ENCODE results near the gene DNAJB4. TPM values are rescaled to one million over a fixed set of nuclear protein-coding genes. Genes with fewer than 3 reads are reported as not detected.

DNAJB4 gene
- total and polyA plus RNA-seq, 2 of the 13 experiments (the other 11 are each of a cell fraction or from before 2014, with no cell fraction given): 4.4 to 18.6 TPM

DNA sequence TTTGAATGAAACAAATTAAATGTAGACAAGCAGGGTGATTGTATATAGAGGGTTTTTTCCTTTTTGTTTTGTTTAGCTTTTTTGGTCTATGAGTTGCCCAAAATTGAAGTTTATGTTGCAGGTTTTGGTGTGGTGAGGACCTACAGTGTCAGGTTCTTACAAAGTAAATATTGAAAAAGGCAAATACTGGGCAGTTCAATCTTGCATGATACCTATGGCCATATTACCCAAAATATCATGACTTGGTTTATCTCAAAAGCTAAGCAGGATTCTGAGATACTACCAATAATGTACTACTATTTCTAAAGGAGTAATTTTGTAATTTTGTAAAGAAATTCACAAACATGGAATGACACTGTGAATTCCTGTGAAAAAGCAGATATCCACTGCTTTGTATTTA is 1.8 kb downstream of the DNAJB4 start:
- no peak for DNase-seq (ENCODE audit: low spot score)
- no peaks in the 10 kb centered on the region for H3K9me3 ChIP-seq (ENCODE audit: low read length)
- no peak overlapping the region for H3K9ac ChIP-seq (ENCODE audit: insufficient read depth, low read depth, low read length)
- no peak overlapping the region for H2AFZ ChIP-seq (ENCODE audit: low read length)
- FAIRE-seq: no peak
- no peak overlapping the region for H3K27ac ChIP-seq (ENCODE audit: extremely low read length, insufficient read depth, low read length)
- ATAC-seq: no peak
- TF ChIP-seq, protein P1, sequence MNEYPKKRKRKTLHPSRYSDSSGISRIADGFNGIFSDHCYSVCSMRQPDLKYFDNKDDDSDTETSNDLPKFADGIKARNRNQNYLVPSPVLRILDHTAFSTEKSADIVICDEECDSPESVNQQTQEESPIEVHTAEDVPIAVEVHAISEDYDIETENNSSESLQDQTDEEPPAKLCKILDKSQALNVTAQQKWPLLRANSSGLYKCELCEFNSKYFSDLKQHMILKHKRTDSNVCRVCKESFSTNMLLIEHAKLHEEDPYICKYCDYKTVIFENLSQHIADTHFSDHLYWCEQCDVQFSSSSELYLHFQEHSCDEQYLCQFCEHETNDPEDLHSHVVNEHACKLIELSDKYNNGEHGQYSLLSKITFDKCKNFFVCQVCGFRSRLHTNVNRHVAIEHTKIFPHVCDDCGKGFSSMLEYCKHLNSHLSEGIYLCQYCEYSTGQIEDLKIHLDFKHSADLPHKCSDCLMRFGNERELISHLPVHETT (CRISPR knock-in tag; conservative IDR thresholded peaks at IDR 0.05): no peak
- TF ChIP-seq ZNF546 (CRISPR knock-in tag; conservative IDR thresholded peaks at IDR 0.05) (no peak), ZNF7 (CRISPR knock-in tag; IDR thresholded peaks at IDR 0.05) (no peak), ZNF644 (CRISPR knock-in tag; IDR thresholded peaks at IDR 0.05; ENCODE audit: low read depth) (no peak), E2F5 (CRISPR knock-in tag; conservative IDR thresholded peaks at IDR 0.05) (no peak), ZNF263 (CRISPR knock-in tag; IDR thresholded peaks at IDR 0.05) (no peak), KLF13 (CRISPR knock-in tag; IDR thresholded peaks at IDR 0.05) (no peak), FOXA3 (CRISPR knock-in tag; IDR thresholded peaks at IDR 0.05) (peak; percentile 69), ZNF609 (CRISPR knock-in tag; IDR thresholded peaks at IDR 0.05; ENCODE audit: borderline replicate concordance) (no peak), UBTF (CRISPR knock-in tag; IDR thresholded peaks at IDR 0.05) (no peak), CHD4 (IDR thresholded peaks at IDR 0.05; ENCODE audit: borderline replicate concordance, low read length) (no peak), FOXA1 (IDR thresholded peaks at IDR 0.05) (no peak), FOXA1 (CRISPR knock-in tag; IDR thresholded peaks at IDR 0.05) (peak; percentile 68)
- TF ChIP-seq, protein P2, sequence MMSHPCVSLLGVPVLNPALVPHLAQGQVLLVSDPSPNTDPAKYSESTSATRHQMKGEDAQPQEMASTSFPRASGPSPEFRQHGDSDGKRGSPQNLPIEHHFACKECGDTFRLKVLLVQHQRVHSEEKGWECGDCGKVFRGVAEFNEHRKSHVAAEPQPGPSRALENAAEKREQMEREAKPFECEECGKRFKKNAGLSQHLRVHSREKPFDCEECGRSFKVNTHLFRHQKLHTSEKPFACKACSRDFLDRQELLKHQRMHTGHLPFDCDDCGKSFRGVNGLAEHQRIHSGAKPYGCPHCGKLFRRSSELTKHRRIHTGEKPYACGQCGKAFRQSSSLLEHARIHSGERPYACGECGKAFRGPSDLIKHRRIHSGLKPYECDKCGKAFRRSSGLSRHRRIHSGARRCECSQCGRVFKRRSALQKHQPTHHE (CRISPR knock-in tag; IDR thresholded peaks at IDR 0.05; ENCODE audit: borderline replicate concordance): no peak
- no peaks in the 10 kb centered on the region; the same call in none of the 2 replicates for H4K20me1 ChIP-seq (ENCODE audit: insufficient read depth, low read length)
- H3K4me2 ChIP-seq (ENCODE audit: low read depth, low read length): peak overlapping the region; percentile 79
- intact Hi-C loops (cut with micrococcal nuclease; ENCODE audit: unreplicated experiment): no loop called here
- in situ Hi-C loops (cut with HindIII; ENCODE audit: extremely low pct_ligation_motif_present, low pct_unique_long_range_greater_than_20kb): no loop called here
- no peaks in the 10 kb centered on the region for H3K36me3 ChIP-seq (replicated peaks in 1 of 2; ENCODE audit: control insufficient read depth in 1 of 2, insufficient read depth in 2 of 2, low read length in 2 of 2)
- peak overlapping the region in 2 of 3 experiments; percentile 18 to 71; a peak in 4 of 6 replicates for H3K4me3 ChIP-seq (replicated peaks in 1 of 3; ENCODE audit: insufficient read depth in 1 of 3, low read depth in 2 of 3, low read length in 3 of 3)
- ChIA-PET CTCF (ENCODE audit: low intra/inter-chr PET ratio, low total read pairs) (no interaction called here), POLR2A (interaction anchor here (3.0 to 9.1 kb wide), 2 partner anchors 26 to 39 kb away, joined by 56 to 161 read pairs; partner anchors contain the start of genes FUBP1 and GIPC2)
- BruUV-seq (replicated peaks): no TSS peak
- peaks cover 60% of the 10 kb centered on the region for H3K4me1 ChIP-seq (ENCODE audit: insufficient read depth, low read length)
- peaks cover 53% of the 10 kb centered on the region for H3K79me2 ChIP-seq (ENCODE audit: insufficient read depth, low read length)
- no peaks in the 10 kb centered on the region for H3K27me3 ChIP-seq (ENCODE audit: control insufficient read depth in 1 of 2, insufficient read depth in 2 of 2, low read length in 2 of 2)
